Upper lobe of right lung (tissue), 1 donor: ENCODE measurements around the gene MGAT1. TPM values are rescaled to one million over a fixed set of nuclear protein-coding genes. Genes with fewer than 3 reads are reported as not detected.
"Not testable (repeated sequence)": the region's sequence is repeated elsewhere in the genome, so short reads cannot be mapped to it uniquely, and the experiment has no call there.

Experiments used
- ATAC-seq: fragments of 200-7000 bp; cut with Tn5 transposase; one replicate; pipeline ENCODE4 v1.9.1; 2020; ENCODE audit warnings: mild to moderate bottlenecking, moderate library complexity
- DNase-seq: peaks from one replicate; pipeline ENCODE4 v3.0.0-alpha.2; 2020
- H3K27ac ChIP-seq: fragments of 200-600 bp; one replicate; pipeline ENCODE4 v1.8.0; 2022
- H3K27me3 ChIP-seq: fragments of 200-600 bp; one replicate; pipeline ENCODE4 v1.8.0; 2022; ENCODE audit warnings: mild to moderate bottlenecking
- H3K36me3 ChIP-seq: fragments of 200-600 bp; one replicate; pipeline ENCODE4 v1.8.0; 2022
- H3K4me1 ChIP-seq: fragments of 200-600 bp; one replicate; pipeline ENCODE4 v1.8.0; 2022
- H3K4me3 ChIP-seq: fragments of 200-600 bp; one replicate; pipeline ENCODE4 v1.8.0; 2022; ENCODE audit warnings: mild to moderate bottlenecking
- H3K9me3 ChIP-seq: fragments of 200-600 bp; one replicate; pipeline ENCODE4 v1.8.0; 2022
- CTCF ChIP-seq: fragments of 200-600 bp; IDR thresholded peaks from one replicate; pipeline ENCODE4 v1.8.0; 2022; ENCODE audit warnings: antibody characterized with exemption
- intact Hi-C: fragments of 100-400 bp; cut with DNase I; formaldehyde crosslinking; loops from one replicate; pipeline ENCODE4 v1.11.0; 2022
- total RNA-seq: library from RNA; stranded (reverse); fragmentation: NEBNext Ultra II Directional; extraction: Animal tissue kit (Norgen Biotek cat#: 25700); gene quantifications from one replicate; pipeline ENCODE4 v1.2.1, GENCODE V29; 2021
- donor health status: DM: no; HTN: yes; CAD: no; lungs with severe emphysema.

Gene MGAT1
- total RNA-seq, 1 donor from 2014 or later, result 216 TPM

- DNase-seq, result peak; percentile 73
- H3K27me3 ChIP-seq, H3K27ac ChIP-seq, H3K4me3 ChIP-seq, intact Hi-C loops, ATAC-seq, H3K36me3 ChIP-seq, H3K9me3 ChIP-seq: not testable (repeated sequence)
- peaks cover 52% of the 10 kb centered on the region for H3K4me1 ChIP-seq
- TF ChIP-seq CTCF, result peak; percentile 16
Observed at GRCh38 chr5:180827374-180827773, 24.8 kb upstream of the MGAT1 start.

GRCh38 chr5:180825768-180826525, 23.3 kb upstream of the MGAT1 start:
- peaks cover 47% of the 10 kb centered on the region for H3K4me1 ChIP-seq
- no peak for TF ChIP-seq CTCF
- H3K27me3 ChIP-seq, result no peaks in the 10 kb centered on the region
- H3K36me3 ChIP-seq, result peaks cover 4% of the 10 kb centered on the region
- ATAC-seq (peak; percentile 15), DNase-seq (no peak)
- no peaks in the 10 kb centered on the region for H3K9me3 ChIP-seq
- intact Hi-C loops, result no loop called here
- H3K27ac ChIP-seq, result peak overlapping the region; percentile 47
- no peak overlapping the region for H3K4me3 ChIP-seq

GRCh38 chr5:180824630-180825476, 22.2 kb upstream of the MGAT1 start:
- no peak for DNase-seq
- intact Hi-C loops, result no loop called here
- no peak for ATAC-seq
- H3K27me3 ChIP-seq, result no peaks in the 10 kb centered on the region
- no peaks in the 10 kb centered on the region for H3K9me3 ChIP-seq
- no peak for TF ChIP-seq CTCF
- H3K27ac ChIP-seq, result peak overlapping the region; percentile 47
- H3K4me3 ChIP-seq, result no peak overlapping the region
- H3K36me3 ChIP-seq, result peaks cover 1% of the 10 kb centered on the region
- H3K4me1 ChIP-seq, result peaks cover 53% of the 10 kb centered on the region

- no peak for ATAC-seq
- intact Hi-C loops, result no loop called here
- Histone ChIP-seq H3K4me3 (no peak overlapping the region), H3K27ac (no peak overlapping the region), H3K27me3 (no peaks in the 10 kb centered on the region), H3K36me3 (no peaks in the 10 kb centered on the region), H3K9me3 (no peaks in the 10 kb centered on the region), H3K4me1 (peaks cover 46% of the 10 kb centered on the region)
- no peak for DNase-seq
- no peak for TF ChIP-seq CTCF
Observed at GRCh38 chr5:180823940-180824629, 21.5 kb upstream of the MGAT1 start.

- no peak for TF ChIP-seq CTCF
- Histone ChIP-seq H3K27ac (no peak overlapping the region), H3K36me3 (no peaks in the 10 kb centered on the region), H3K9me3 (no peaks in the 10 kb centered on the region), H3K27me3 (no peaks in the 10 kb centered on the region), H3K4me3 (no peak overlapping the region), H3K4me1 (peaks cover 51% of the 10 kb centered on the region)
- intact Hi-C loops, result no loop called here
- DNase-seq (no peak), ATAC-seq (no peak)
Observed at GRCh38 chr5:180823346-180823745, 20.7 kb upstream of the MGAT1 start.
